H9 (cell line): Measurements from ENCODE around the gene NCOA1. TPM values are rescaled to one million over a fixed set of nuclear protein-coding genes. Genes with fewer than 3 reads are reported as not detected.

Source experiments
- DNase-seq: peaks from one replicate; pipeline ENCODE4 v3.0.0-alpha.2; 2017
- H2AFZ ChIP-seq: one replicate; pipeline ENCODE4 v1.6.1; 2013; ENCODE audit warnings: mild to moderate bottlenecking, low read length, control low read depth, moderate library complexity
- H2AK5ac ChIP-seq: 2 replicates; pipeline ENCODE4 v1.6.1; 2013; ENCODE audit warnings: low read length, control low read depth, mixed read lengths; ENCODE audit not compliant: insufficient read length
- H2BK120ac ChIP-seq: one replicate; pipeline ENCODE4 v1.6.1; 2013; ENCODE audit warnings: low read depth, mild to moderate bottlenecking, low read length, control low read depth, inconsistent platforms; ENCODE audit not compliant: poor library complexity, severe bottlenecking
- H2BK12ac ChIP-seq: 2 replicates; pipeline ENCODE4 v1.6.1; 2013; ENCODE audit warnings: low read length, control low read depth, mixed read lengths, low read depth; ENCODE audit not compliant: insufficient read length
- H2BK15ac ChIP-seq: 2 replicates; pipeline ENCODE4 v1.6.1; 2013; ENCODE audit warnings: low read depth, low read length, control low read depth
- H2BK20ac ChIP-seq: one replicate; pipeline ENCODE4 v1.6.1; 2013; ENCODE audit warnings: low read depth, mild to moderate bottlenecking, low read length, control low read depth, inconsistent platforms; ENCODE audit not compliant: poor library complexity, severe bottlenecking
- H2BK5ac ChIP-seq: 2 replicates; pipeline ENCODE4 v1.6.1; 2013; ENCODE audit warnings: low read length, control low read depth, mixed read lengths; ENCODE audit not compliant: insufficient read length
- H3K14ac ChIP-seq: 2 replicates; pipeline ENCODE4 v1.6.1; 2013; ENCODE audit warnings: low read length, control low read depth; ENCODE audit not compliant: insufficient read depth
- H3K18ac ChIP-seq: 2 replicates; pipeline ENCODE4 v1.6.1; 2013; ENCODE audit warnings: low read depth, mild to moderate bottlenecking, mixed read lengths, low read length, control low read depth; ENCODE audit not compliant: insufficient read length
- H3K23ac ChIP-seq: 2 replicates; pipeline ENCODE4 v1.6.1; 2013; ENCODE audit warnings: low read length, control low read depth, mixed read lengths, low read depth; ENCODE audit not compliant: insufficient read length
- H3K23me2 ChIP-seq: 2 replicates; pipeline ENCODE4 v1.6.1; 2013; ENCODE audit warnings: low read depth, mild to moderate bottlenecking, mixed read lengths, low read length, control low read depth; ENCODE audit not compliant: insufficient read length, poor library complexity, severe bottlenecking
- H3K27ac ChIP-seq: 2 replicates; pipeline ENCODE4 v1.5.1; 2013; ENCODE audit warnings: low read length, control low read depth, mixed read lengths, low read depth; ENCODE audit not compliant: insufficient read length
- H3K27me3 ChIP-seq: 2 replicates; pipeline ENCODE4 v1.6.1; 2013; ENCODE audit warnings: low read length, control low read depth, inconsistent platforms; ENCODE audit not compliant: insufficient read depth
- H3K4ac ChIP-seq: 2 replicates; pipeline ENCODE4 v1.6.1; 2013; ENCODE audit warnings: low read depth, mild to moderate bottlenecking, control low read depth, inconsistent platforms, low read length, moderate library complexity
- H3K4me1 ChIP-seq: 2 replicates; pipeline ENCODE4 v1.6.1; 2013; ENCODE audit warnings: low read length, control low read depth, inconsistent platforms; ENCODE audit not compliant: insufficient read depth
- H3K4me2 ChIP-seq: 2 replicates; pipeline ENCODE4 v1.6.1; 2013; ENCODE audit warnings: low read length, control low read depth, mixed read lengths; ENCODE audit not compliant: insufficient read length, insufficient read depth
- H3K56ac ChIP-seq: 2 replicates; pipeline ENCODE4 v1.6.1; 2013; ENCODE audit warnings: low read depth, mild to moderate bottlenecking, mixed read lengths, low read length, control low read depth; ENCODE audit not compliant: insufficient read length
- H3K79me1 ChIP-seq: 2 replicates; pipeline ENCODE4 v1.6.1; 2013; ENCODE audit warnings: low read depth, mild to moderate bottlenecking, moderate library complexity, low read length, control low read depth, inconsistent platforms; ENCODE audit not compliant: insufficient read depth, poor library complexity, severe bottlenecking
- H3K79me2 ChIP-seq: 2 replicates; pipeline ENCODE4 v1.6.1; 2013; ENCODE audit warnings: low read length, control low read depth, inconsistent platforms; ENCODE audit not compliant: insufficient read depth
- H3K9ac ChIP-seq: 2 replicates; pipeline ENCODE4 v1.6.1; 2013; ENCODE audit warnings: low read length, control low read depth, mixed read lengths; ENCODE audit not compliant: insufficient read length; ENCODE audit errors: extremely low read depth
- H3K9me3 ChIP-seq: one replicate; pipeline ENCODE4 v1.6.1; 2013; ENCODE audit warnings: low read depth, low read length, inconsistent platforms; ENCODE audit not compliant: control insufficient read depth
- H3T11ph ChIP-seq: one replicate; pipeline ENCODE4 v1.6.1; 2013; ENCODE audit warnings: mild to moderate bottlenecking, low read length, control low read depth, inconsistent platforms
- H4K20me1 ChIP-seq: one replicate; pipeline ENCODE4 v1.6.1; 2013; ENCODE audit not compliant: control insufficient read depth, insufficient read length, insufficient read depth
- H4K5ac ChIP-seq: 2 replicates; pipeline ENCODE4 v1.6.1; 2013; ENCODE audit warnings: low read depth, mild to moderate bottlenecking, mixed read lengths, low read length, control low read depth; ENCODE audit not compliant: insufficient read length
- H4K8ac ChIP-seq: replicated peaks from 2 replicates; pipeline ENCODE4 v1.6.1; 2013; ENCODE audit warnings: low read length, control low read depth, mixed read lengths, low read depth; ENCODE audit not compliant: insufficient read length
- H4K91ac ChIP-seq: 2 replicates; pipeline ENCODE4 v1.6.1; 2013; ENCODE audit warnings: low read depth, mild to moderate bottlenecking, moderate library complexity, mixed read lengths, low read length, control low read depth; ENCODE audit not compliant: insufficient read length
- H3K27ac Mint-ChIP-seq, 3 experiments: 2 replicates in 2 of 3; 3 replicates in 1 of 3; pipeline ENCODE4 v1.8.0; 2020 to 2021; ENCODE audit warnings: mixed read lengths in 3 of 3, mild to moderate bottlenecking in 1 of 3, moderate library complexity in 1 of 3
- H3K27me3 Mint-ChIP-seq: 2 replicates; pipeline ENCODE4 v1.8.0; 2021; ENCODE audit warnings: low read depth, mild to moderate bottlenecking, moderate library complexity, mixed read lengths
- H3K36me3 Mint-ChIP-seq, 3 experiments: 2 replicates in 2 of 3; 3 replicates in 1 of 3; pipeline ENCODE4 v1.8.0; 2020 to 2021; ENCODE audit warnings: low read depth in 3 of 3, mixed read lengths in 3 of 3; ENCODE audit not compliant: insufficient read depth in 1 of 3
- H3K4me1 Mint-ChIP-seq, 2 experiments: 2 replicates each; pipeline ENCODE4 v1.8.0; 2020; ENCODE audit warnings: mixed read lengths in 2 of 2
- H3K4me3 Mint-ChIP-seq, 2 experiments: 2 replicates in 1 of 2; 3 replicates in 1 of 2; pipeline ENCODE4 v1.8.0; 2020 to 2021; ENCODE audit warnings: mild to moderate bottlenecking in 2 of 2, mixed read lengths in 2 of 2, moderate library complexity in 1 of 2
- H3K9me3 Mint-ChIP-seq, 2 experiments: 2 replicates in 1 of 2; 3 replicates in 1 of 2; pipeline ENCODE4 v1.8.0; 2020; ENCODE audit warnings: mild to moderate bottlenecking in 2 of 2, mixed read lengths in 2 of 2, moderate library complexity in 1 of 2
- CTCF ChIP-seq: fragments of 200-600 bp; sonication (generic); conservative IDR thresholded peaks from 3 replicates; pipeline ENCODE4 v1.8.0; 2021; ENCODE audit warnings: antibody characterized with exemption, mild to moderate bottlenecking
- WGBS: extraction: QIAGEN DNeasy Blood & Tissue Kit; methylation state at CpG from one replicate; pipeline ENCODE4 v1.1.7; 2013; ENCODE audit warnings: missing lambda C conversion rate, low lambda C conversion rate, mixed read lengths; ENCODE audit not compliant: insufficient read length; ENCODE audit errors: extremely low coverage; 5-methylcytosine and 5-hydroxymethylcytosine counted together
- total RNA-seq: library from RNA; stranded (reverse); gene quantifications from 2 replicates; pipeline ENCODE4 v1.2.1, GENCODE V29; 2021

NCOA1 gene
- total RNA-seq, 1 experiment from 2014 or later: 14.8 TPM

- no peak overlapping the region for H2AFZ ChIP-seq
- no peaks in the 10 kb centered on the region for H3K79me1 ChIP-seq
- TF ChIP-seq CTCF: no peak
- H3K14ac ChIP-seq: no peak overlapping the region
- H4K5ac ChIP-seq: no peak overlapping the region
- H4K20me1 ChIP-seq: no peaks in the 10 kb centered on the region
- no peak for DNase-seq
- H3T11ph ChIP-seq: no peak overlapping the region
- H3K18ac ChIP-seq: no peak overlapping the region
- no peak overlapping the region for H3K4me3 Mint-ChIP-seq
- no peaks in the 10 kb centered on the region for H3K23me2 ChIP-seq
- no peak overlapping the region for H3K9ac ChIP-seq
- no peak overlapping the region for H2BK5ac ChIP-seq
- H3K4me2 ChIP-seq: no peak overlapping the region
- H3K56ac ChIP-seq: no peak overlapping the region
- H2AK5ac ChIP-seq: no peak overlapping the region
- peak overlapping the region in 1 of 3 experiments; percentile 70; a peak in 2 of 7 replicates for H3K27ac Mint-ChIP-seq
- H3K4me1 Mint-ChIP-seq: peaks cover 3% of the 10 kb centered on the region in 2 experiments; a peak in 3 of 4 replicates
- no peaks in the 10 kb centered on the region for H3K79me2 ChIP-seq
- H2BK15ac ChIP-seq: no peak overlapping the region
- H4K91ac ChIP-seq: no peak overlapping the region
- H3K27me3 ChIP-seq: no peaks in the 10 kb centered on the region
- H3K23ac ChIP-seq: no peak overlapping the region
- H4K8ac ChIP-seq: no peak overlapping the region
- no peak overlapping the region for H3K27ac ChIP-seq
- no peak overlapping the region for H2BK12ac ChIP-seq
- no peak overlapping the region for H2BK120ac ChIP-seq
- H3K9me3 ChIP-seq: no peaks in the 10 kb centered on the region
- no peaks in the 10 kb centered on the region for H3K4me1 ChIP-seq
- no peaks in the 10 kb centered on the region for H3K27me3 Mint-ChIP-seq
- H3K4ac ChIP-seq: no peak overlapping the region
- peaks cover 0 to 6% (median 0%) of the 10 kb centered on the region in 3 experiments; a peak in 1 of 7 replicates for H3K36me3 Mint-ChIP-seq
- no peak overlapping the region for H2BK20ac ChIP-seq
- WGBS: no CpG with 5 or more reads among the region's 2 CpGs
- H3K9me3 Mint-ChIP-seq: no peaks in the 10 kb centered on the region
Observed at GRCh38 chr2:24515335-24515734, 24.3 kb downstream of the NCOA1 start.
